ENCODE data around the gene ZBTB24.

The ZBTB24 gene

GRCh38 chr6:109506841-109507240, 23.8 kb upstream of the ZBTB24 start:
- no peak overlapping the region for H3K4me3 ChIP-seq (ENCODE audit: low read depth, low read length)
- no peak for DNase-seq (ENCODE audit: low read depth)
- TF ChIP-seq POLR2A (IDR thresholded peaks at IDR 0.05; ENCODE audit: extremely low read depth, insufficient read length), result no peak
- no peak for TF ChIP-seq MAX (IDR thresholded peaks at IDR 0.05; ENCODE audit: low read depth, low read length)
- TF ChIP-seq CTCF (IDR thresholded peaks at IDR 0.05; ENCODE audit: low read depth, low read length), result no peak
- no peak for TF ChIP-seq MYC (IDR thresholded peaks at IDR 0.05; ENCODE audit: low read depth, low read length)

GRCh38 chr6:109506314-109506713, 23.3 kb upstream of the ZBTB24 start:
- no peak for TF ChIP-seq MAX (IDR thresholded peaks at IDR 0.05; ENCODE audit: low read depth, low read length)
- no peak for TF ChIP-seq POLR2A (IDR thresholded peaks at IDR 0.05; ENCODE audit: extremely low read depth, insufficient read length)
- no peak for TF ChIP-seq CTCF (IDR thresholded peaks at IDR 0.05; ENCODE audit: low read depth, low read length)
- TF ChIP-seq MYC (IDR thresholded peaks at IDR 0.05; ENCODE audit: low read depth, low read length), result no peak
- no peak overlapping the region for H3K4me3 ChIP-seq (ENCODE audit: low read depth, low read length)
- no peak for DNase-seq (ENCODE audit: low read depth)

GRCh38 chr6:109503327-109504224, 20.6 kb upstream of the ZBTB24 start:
- peak; percentile 82 for DNase-seq (ENCODE audit: low read depth)
- TF ChIP-seq POLR2A (IDR thresholded peaks at IDR 0.05; ENCODE audit: extremely low read depth, insufficient read length) (no peak), MYC (IDR thresholded peaks at IDR 0.05; ENCODE audit: low read depth, low read length) (no peak; the same call in 1 of the 2 replicates), CTCF (IDR thresholded peaks at IDR 0.05; ENCODE audit: low read depth, low read length) (no peak), MAX (IDR thresholded peaks at IDR 0.05; ENCODE audit: low read depth, low read length) (no peak)
- no peak overlapping the region for H3K4me3 ChIP-seq (ENCODE audit: low read depth, low read length)

GRCh38 chr6:109498936-109499335, 15.9 kb upstream of the ZBTB24 start:
- H3K4me3 ChIP-seq (ENCODE audit: low read depth, low read length), result no peak overlapping the region
- no peak for DNase-seq (ENCODE audit: low read depth)
- TF ChIP-seq POLR2A (IDR thresholded peaks at IDR 0.05; ENCODE audit: extremely low read depth, insufficient read length), result no peak
- no peak for TF ChIP-seq MYC (IDR thresholded peaks at IDR 0.05; ENCODE audit: low read depth, low read length)

- H3K4me3 ChIP-seq (ENCODE audit: low read depth, low read length), result no peak overlapping the region
- TF ChIP-seq CTCF (IDR thresholded peaks at IDR 0.05; ENCODE audit: low read depth, low read length), result no peak
- TF ChIP-seq MAX (IDR thresholded peaks at IDR 0.05; ENCODE audit: low read depth, low read length), result no peak
- TF ChIP-seq POLR2A (IDR thresholded peaks at IDR 0.05; ENCODE audit: extremely low read depth, insufficient read length), result no peak
- no peak for TF ChIP-seq MYC (IDR thresholded peaks at IDR 0.05; ENCODE audit: low read depth, low read length)
- DNase-seq (ENCODE audit: low read depth), result no peak
Observed at GRCh38 chr6:109498052-109498451, 15.0 kb upstream of the ZBTB24 start.

GRCh38 chr6:109496036-109496772, 13.2 kb upstream of the ZBTB24 start:
- H3K4me3 ChIP-seq (ENCODE audit: low read depth, low read length), result no peak overlapping the region
- TF ChIP-seq MYC (IDR thresholded peaks at IDR 0.05; ENCODE audit: low read depth, low read length) (no peak), CTCF (IDR thresholded peaks at IDR 0.05; ENCODE audit: low read depth, low read length) (no peak), POLR2A (IDR thresholded peaks at IDR 0.05; ENCODE audit: extremely low read depth, insufficient read length) (no peak), MAX (IDR thresholded peaks at IDR 0.05; ENCODE audit: low read depth, low read length) (no peak)

More at GRCh38 chr6:109496036-109496772, 13.2 kb upstream of the ZBTB24 start:
- no peak for DNase-seq (ENCODE audit: low read depth)
